C4-2B (cell line): ENCODE results near the gene POTEH.
"Not testable (repeated sequence)": the region's sequence is repeated elsewhere in the genome, so short reads cannot be mapped to it uniquely, and the experiment has no call there.

Source experiments
- CTCF ChIP-seq: fragments of 450-650 bp; conservative IDR thresholded peaks from 2 replicates; pipeline ENCODE4 v1.5.1; 2017; ENCODE audit warnings: mild to moderate bottlenecking
- ZFX ChIP-seq: fragments of 450-650 bp; IDR thresholded peaks from 2 replicates; pipeline ENCODE4 v1.6.1; 2017

GRCh38 chr22:15642288-15642861 is 47.5 kb upstream of the POTEH start:
- not testable (repeated sequence) for TF ChIP-seq CTCF, ZFX
